ENCODE measurements around the gene PACRG. TPM values are rescaled to one million over a fixed set of nuclear protein-coding genes. Genes with fewer than 3 reads are reported as not detected.

Gene PACRG
- total and polyA plus RNA-seq, 9 donors, result 2.5 to 33.1 (median 3.8) TPM

GRCh38 chr6:163177007-163177406, 449.2 kb downstream of the PACRG start:
- WGBS, 3 donors, result 87 to 89% (median 88%) methylated on average over 4 of the region's 4 CpGs
- no peaks in the 10 kb centered on the region for H3K27me3 ChIP-seq
- no peak overlapping the region for H3K27ac ChIP-seq
- no peaks in the 10 kb centered on the region for H3K36me3 ChIP-seq
- no peak overlapping the region for H3K4me3 ChIP-seq
- intact Hi-C loops (cut with DNase I), result no loop called here
- no peak for DNase-seq
- TF ChIP-seq EP300 (IDR thresholded peaks at IDR 0.05) (no peak), POLR2A (IDR thresholded peaks at IDR 0.05) (no peak), CTCF (IDR thresholded peaks at IDR 0.05) (no peak)
- H3K9me3 ChIP-seq, result no peaks in the 10 kb centered on the region
- H3K4me1 ChIP-seq (ENCODE audit: insufficient read depth), result no peaks in the 10 kb centered on the region

GRCh38 chr6:163177892-163178420, 450.2 kb downstream of the PACRG start:
- no peak overlapping the region for H3K27ac ChIP-seq
- H3K27me3 ChIP-seq, result no peaks in the 10 kb centered on the region
- 89 to 96% (median 94%) methylated on average over 11 of the region's 11 CpGs for WGBS, 3 donors
- no peak for DNase-seq
- no peak for TF ChIP-seq EP300 (IDR thresholded peaks at IDR 0.05)
- no peak for TF ChIP-seq POLR2A (IDR thresholded peaks at IDR 0.05)
- TF ChIP-seq CTCF (IDR thresholded peaks at IDR 0.05), result no peak
- H3K4me1 ChIP-seq (ENCODE audit: insufficient read depth), result no peaks in the 10 kb centered on the region
- intact Hi-C loops (cut with DNase I), result no loop called here
- no peak overlapping the region for H3K4me3 ChIP-seq
- H3K36me3 ChIP-seq, result no peaks in the 10 kb centered on the region
- no peaks in the 10 kb centered on the region for H3K9me3 ChIP-seq

GRCh38 chr6:163179061-163179460, 451.3 kb downstream of the PACRG start:
- Histone ChIP-seq H3K36me3 (no peaks in the 10 kb centered on the region), H3K4me1 (ENCODE audit: insufficient read depth) (no peaks in the 10 kb centered on the region), H3K4me3 (no peak overlapping the region), H3K27ac (no peak overlapping the region), H3K27me3 (no peaks in the 10 kb centered on the region), H3K9me3 (no peaks in the 10 kb centered on the region)
- intact Hi-C loops (cut with DNase I), result no loop called here
- WGBS, 3 donors, result 40 to 50% (median 41%) methylated on average over 9 of the region's 9 CpGs
- no peak for TF ChIP-seq EP300 (IDR thresholded peaks at IDR 0.05)
- no peak for TF ChIP-seq POLR2A (IDR thresholded peaks at IDR 0.05)
- TF ChIP-seq CTCF (IDR thresholded peaks at IDR 0.05), result no peak
- no peak for DNase-seq

- Histone ChIP-seq H3K36me3 (no peaks in the 10 kb centered on the region), H3K9me3 (no peaks in the 10 kb centered on the region), H3K27ac (no peak overlapping the region), H3K27me3 (no peaks in the 10 kb centered on the region), H3K4me1 (ENCODE audit: insufficient read depth) (no peaks in the 10 kb centered on the region), H3K4me3 (no peak overlapping the region)
- intact Hi-C loops (cut with DNase I), result no loop called here
- DNase-seq, result no peak
- WGBS, 3 donors, result 89 to 96% (median 93%) methylated on average over 7 of the region's 7 CpGs
- TF ChIP-seq EP300 (IDR thresholded peaks at IDR 0.05) (no peak), POLR2A (IDR thresholded peaks at IDR 0.05) (no peak), CTCF (IDR thresholded peaks at IDR 0.05) (no peak)
Measured at GRCh38 chr6:163179721-163180120, 451.9 kb downstream of the PACRG start.

All from ovary (tissue), 9 donors.